ENCODE measurements around the gene PMEL.

- TF ChIP-seq CTCF (conservative IDR thresholded peaks at IDR 0.05; ENCODE audit: low read depth, low read length) (no peak), EZH2 (IDR thresholded peaks at IDR 0.05; ENCODE audit: low read length, unreplicated experiment) (no peak), EZH2phosphoT487 (IDR thresholded peaks at IDR 0.05; ENCODE audit: borderline replicate concordance, low read length) (no peak)
Observed at GRCh38 chr12:55908726-55909512, 56.9 kb downstream of the PMEL start.

Measured in PC-3 (cell line).